HG02571 (cell line): ENCODE data around the gene KCNT2.
"Not testable (repeated sequence)": the region's sequence is repeated elsewhere in the genome, so short reads cannot be mapped to it uniquely, and the experiment has no call there.

Experiments used
- ATAC-seq: cut with Tn5 transposase; IDR thresholded peaks from one replicate; pipeline ENCODE4 v1.9.1; 2021; ENCODE audit warnings: mild to moderate bottlenecking, moderate library complexity; ENCODE audit not compliant: unreplicated experiment

Gene KCNT2

GRCh38 chr1:196608390-196609369 is at the start of gene KCNT2:
Gene KCNT2, minus strand, starts transcription at chr1:196608440. Its CDS starts 131 bp downstream, at chr1:196608309.
- ATAC-seq: no peak

- ATAC-seq: no peak
Observed at GRCh38 chr1:196655494-196655893, 47.3 kb upstream of the KCNT2 start.

- ATAC-seq: no peak
Observed at GRCh38 chr1:196655071-196655470, 46.8 kb upstream of the KCNT2 start.

- no peak for ATAC-seq
Observed at GRCh38 chr1:196654271-196654670, 46.0 kb upstream of the KCNT2 start.

- ATAC-seq: no peak
Observed at GRCh38 chr1:196651637-196652215, 43.5 kb upstream of the KCNT2 start, which contains the start of gene CFH. Gene CFH, plus strand, starts transcription at chr1:196652043. Its CDS starts 75 bp downstream, at chr1:196652118.

- no peak for ATAC-seq
Observed at GRCh38 chr1:196651079-196651478, 42.8 kb upstream of the KCNT2 start.

- ATAC-seq: no peak
Observed at GRCh38 chr1:196650403-196650802, 42.2 kb upstream of the KCNT2 start.

GRCh38 chr1:196649990-196650389 is 41.8 kb upstream of the KCNT2 start:
- ATAC-seq: no peak

- no peak for ATAC-seq
Observed at GRCh38 chr1:196640976-196641375, 32.7 kb upstream of the KCNT2 start.

GRCh38 chr1:196639291-196639690 is 31.1 kb upstream of the KCNT2 start:
- not testable (repeated sequence) for ATAC-seq

GRCh38 chr1:196638466-196638865 is 30.2 kb upstream of the KCNT2 start:
- ATAC-seq: no peak

GRCh38 chr1:196637606-196638005 is 29.4 kb upstream of the KCNT2 start:
- no peak for ATAC-seq

- ATAC-seq: no peak
Observed at GRCh38 chr1:196628838-196629237, 20.6 kb upstream of the KCNT2 start.

GRCh38 chr1:196623079-196623478 is 14.8 kb upstream of the KCNT2 start:
- ATAC-seq: no peak

GRCh38 chr1:196619721-196620120 is 11.5 kb upstream of the KCNT2 start:
- ATAC-seq: no peak

- ATAC-seq: no peak
Observed at GRCh38 chr1:196611873-196612272, 3.6 kb upstream of the KCNT2 start.

- ATAC-seq: no peak
Observed at GRCh38 chr1:196609370-196609737, 1.1 kb upstream of the KCNT2 start.

GRCh38 chr1:196607981-196608380 is 259 bp downstream of the KCNT2 start:
- no peak for ATAC-seq

- no peak for ATAC-seq
Observed at GRCh38 chr1:196603651-196604050, 4.6 kb downstream of the KCNT2 start.

- no peak for ATAC-seq
Observed at GRCh38 chr1:196598942-196599748, 9.1 kb downstream of the KCNT2 start.

GRCh38 chr1:196594700-196595099 is 13.5 kb downstream of the KCNT2 start:
- no peak for ATAC-seq
